H1 (cell line): Measurements from ENCODE around the gene ATG9B. TPM values are rescaled to one million over a fixed set of nuclear protein-coding genes. Genes with fewer than 3 reads are reported as not detected.

ENCODE experiments used
- CREB1 ChIP-seq: IDR thresholded peaks from 2 replicates; pipeline ENCODE4 v1.6.1; 2012; ENCODE audit warnings: inconsistent platforms
- HDAC6 ChIP-seq: IDR thresholded peaks from one replicate; pipeline ENCODE4 v1.7.1; 2012; ENCODE audit warnings: low read depth, mild to moderate bottlenecking, inconsistent platforms, low read length, moderate library complexity
- JUN ChIP-seq: IDR thresholded peaks from 2 replicates; pipeline ENCODE4 v1.6.1; 2011; ENCODE audit warnings: low read depth, mild to moderate bottlenecking, improper control_type of control experiment, low read length
- KDM5A ChIP-seq: fragments of 200-600 bp; IDR thresholded peaks from 2 replicates; pipeline ENCODE4 v1.7.1; 2012; ENCODE audit warnings: mild to moderate bottlenecking, low read length, inconsistent platforms, mixed read lengths
- NRF1 ChIP-seq: IDR thresholded peaks from 2 replicates; pipeline ENCODE4 v1.6.1; 2011; ENCODE audit warnings: mild to moderate bottlenecking, low read depth, low read length, improper control_type of control experiment
- RAD21 ChIP-seq, 2 experiments: IDR thresholded peaks in 1 of 2; conservative IDR thresholded peaks in 1 of 2; 2 replicates each; pipeline ENCODE4 v1.6.1; 2011; ENCODE audit warnings: low read depth in 2 of 2, low read length in 2 of 2, improper control_type of control experiment in 1 of 2, inconsistent platforms in 1 of 2, mild to moderate bottlenecking in 1 of 2, moderate library complexity in 1 of 2
- RNF2 ChIP-seq: fragments of 200-900, 300-1000 bp; sonication (generic); IDR thresholded peaks from 2 replicates; pipeline ENCODE4 v1.7.1; 2016; ENCODE audit warnings: borderline replicate concordance, low read depth, mild to moderate bottlenecking, antibody characterized with exemption, low read length; ENCODE audit not compliant: poor library complexity, severe bottlenecking; ENCODE audit errors: missing control alignments
- SP1 ChIP-seq: IDR thresholded peaks from 2 replicates; pipeline ENCODE4 v1.6.1; 2011; ENCODE audit warnings: low read depth, low read length
- SP2 ChIP-seq: IDR thresholded peaks from 2 replicates; pipeline ENCODE4 v1.6.1; 2012; ENCODE audit warnings: mild to moderate bottlenecking, low read length, inconsistent platforms
- polyA plus RNA-seq, 7 experiments: library from polyadenylated mRNA; depleted of rRNA in 3 of 7; stranded (reverse) in 5 of 7; unstranded in 2 of 7; fragments of >200 nt in 5 of 7; fragments of 200-250 nt in 2 of 7; gene quantifications; 1 replicate in 5 of 7; 2 replicates in 1 of 7; 4 replicates in 1 of 7; pipeline versions ENCODE4 v1.2.1 to v1.2.3, GENCODE V29; 2011 to 2013; ENCODE audit warnings: missing spikeins in 2 of 7, mixed read lengths in 2 of 7
- total RNA-seq: library from RNA; stranded (reverse); fragmentation: NEBNext Ultra II Directional; extraction: Animal tissue kit (Norgen Biotek cat#: 25700); gene quantifications from 2 replicates; pipeline ENCODE4 v1.2.1, GENCODE V29; 2021
- TF ChIP-seq, protein P1 (sequence below): IDR thresholded peaks from 2 replicates; pipeline ENCODE4 v1.6.1; 2012; ENCODE audit warnings: inconsistent platforms
- TF ChIP-seq, protein P2 (sequence below): fragments of 300-600 bp; sonication (generic); IDR thresholded peaks from 2 replicates; pipeline ENCODE4 v1.7.1; 2012; ENCODE audit warnings: low read length, moderate library complexity, mild to moderate bottlenecking, inconsistent platforms; ENCODE audit not compliant: insufficient replicate concordance

The ATG9B gene
- total and polyA plus RNA-seq, 2 of the 8 experiments (the other 6 are each of a cell fraction or from before 2014, with no cell fraction given) = 1.4 to 2.3 TPM

DNA sequence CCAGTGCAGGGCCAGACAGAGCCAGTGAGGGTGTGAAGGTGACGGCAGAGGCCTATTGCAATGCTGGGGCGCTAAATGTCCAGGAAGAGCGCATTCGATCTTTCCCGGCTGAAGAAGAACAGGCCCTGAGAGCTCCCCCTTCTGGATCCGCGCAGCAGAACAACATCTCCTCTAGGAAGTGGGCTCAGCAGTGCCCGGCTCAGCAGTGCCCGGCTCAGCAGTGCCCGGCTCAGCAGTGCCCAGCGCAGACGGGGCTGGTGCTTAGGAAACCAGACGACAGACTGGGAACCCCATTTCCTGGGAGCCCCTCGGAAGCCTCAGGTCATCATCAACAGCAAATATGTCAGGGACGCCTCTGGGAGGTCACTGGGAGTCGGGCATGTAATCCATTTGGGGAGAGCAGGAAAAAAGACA, 38.2 kb downstream of the ATG9B start (continued):
- TF ChIP-seq KDM5A (no peak), RAD21 (IDR thresholded peaks at IDR 0.05 in 1 of 2, conservative IDR thresholded peaks at IDR 0.05 in 1 of 2; ENCODE audit: low read depth in 2 of 2, low read length in 2 of 2) (peak; percentile 62 to 78), RNF2 (no peak), NRF1 (no peak), HDAC6 (no peak), SP2 (no peak), JUN (no peak), SP1 (no peak), CREB1 (no peak)
- TF ChIP-seq, protein P1, sequence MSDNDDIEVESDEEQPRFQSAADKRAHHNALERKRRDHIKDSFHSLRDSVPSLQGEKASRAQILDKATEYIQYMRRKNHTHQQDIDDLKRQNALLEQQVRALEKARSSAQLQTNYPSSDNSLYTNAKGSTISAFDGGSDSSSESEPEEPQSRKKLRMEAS = 0 out of 2 replicates have a peak, but pooled peaks have one; percentile 12
- TF ChIP-seq, protein P2, sequence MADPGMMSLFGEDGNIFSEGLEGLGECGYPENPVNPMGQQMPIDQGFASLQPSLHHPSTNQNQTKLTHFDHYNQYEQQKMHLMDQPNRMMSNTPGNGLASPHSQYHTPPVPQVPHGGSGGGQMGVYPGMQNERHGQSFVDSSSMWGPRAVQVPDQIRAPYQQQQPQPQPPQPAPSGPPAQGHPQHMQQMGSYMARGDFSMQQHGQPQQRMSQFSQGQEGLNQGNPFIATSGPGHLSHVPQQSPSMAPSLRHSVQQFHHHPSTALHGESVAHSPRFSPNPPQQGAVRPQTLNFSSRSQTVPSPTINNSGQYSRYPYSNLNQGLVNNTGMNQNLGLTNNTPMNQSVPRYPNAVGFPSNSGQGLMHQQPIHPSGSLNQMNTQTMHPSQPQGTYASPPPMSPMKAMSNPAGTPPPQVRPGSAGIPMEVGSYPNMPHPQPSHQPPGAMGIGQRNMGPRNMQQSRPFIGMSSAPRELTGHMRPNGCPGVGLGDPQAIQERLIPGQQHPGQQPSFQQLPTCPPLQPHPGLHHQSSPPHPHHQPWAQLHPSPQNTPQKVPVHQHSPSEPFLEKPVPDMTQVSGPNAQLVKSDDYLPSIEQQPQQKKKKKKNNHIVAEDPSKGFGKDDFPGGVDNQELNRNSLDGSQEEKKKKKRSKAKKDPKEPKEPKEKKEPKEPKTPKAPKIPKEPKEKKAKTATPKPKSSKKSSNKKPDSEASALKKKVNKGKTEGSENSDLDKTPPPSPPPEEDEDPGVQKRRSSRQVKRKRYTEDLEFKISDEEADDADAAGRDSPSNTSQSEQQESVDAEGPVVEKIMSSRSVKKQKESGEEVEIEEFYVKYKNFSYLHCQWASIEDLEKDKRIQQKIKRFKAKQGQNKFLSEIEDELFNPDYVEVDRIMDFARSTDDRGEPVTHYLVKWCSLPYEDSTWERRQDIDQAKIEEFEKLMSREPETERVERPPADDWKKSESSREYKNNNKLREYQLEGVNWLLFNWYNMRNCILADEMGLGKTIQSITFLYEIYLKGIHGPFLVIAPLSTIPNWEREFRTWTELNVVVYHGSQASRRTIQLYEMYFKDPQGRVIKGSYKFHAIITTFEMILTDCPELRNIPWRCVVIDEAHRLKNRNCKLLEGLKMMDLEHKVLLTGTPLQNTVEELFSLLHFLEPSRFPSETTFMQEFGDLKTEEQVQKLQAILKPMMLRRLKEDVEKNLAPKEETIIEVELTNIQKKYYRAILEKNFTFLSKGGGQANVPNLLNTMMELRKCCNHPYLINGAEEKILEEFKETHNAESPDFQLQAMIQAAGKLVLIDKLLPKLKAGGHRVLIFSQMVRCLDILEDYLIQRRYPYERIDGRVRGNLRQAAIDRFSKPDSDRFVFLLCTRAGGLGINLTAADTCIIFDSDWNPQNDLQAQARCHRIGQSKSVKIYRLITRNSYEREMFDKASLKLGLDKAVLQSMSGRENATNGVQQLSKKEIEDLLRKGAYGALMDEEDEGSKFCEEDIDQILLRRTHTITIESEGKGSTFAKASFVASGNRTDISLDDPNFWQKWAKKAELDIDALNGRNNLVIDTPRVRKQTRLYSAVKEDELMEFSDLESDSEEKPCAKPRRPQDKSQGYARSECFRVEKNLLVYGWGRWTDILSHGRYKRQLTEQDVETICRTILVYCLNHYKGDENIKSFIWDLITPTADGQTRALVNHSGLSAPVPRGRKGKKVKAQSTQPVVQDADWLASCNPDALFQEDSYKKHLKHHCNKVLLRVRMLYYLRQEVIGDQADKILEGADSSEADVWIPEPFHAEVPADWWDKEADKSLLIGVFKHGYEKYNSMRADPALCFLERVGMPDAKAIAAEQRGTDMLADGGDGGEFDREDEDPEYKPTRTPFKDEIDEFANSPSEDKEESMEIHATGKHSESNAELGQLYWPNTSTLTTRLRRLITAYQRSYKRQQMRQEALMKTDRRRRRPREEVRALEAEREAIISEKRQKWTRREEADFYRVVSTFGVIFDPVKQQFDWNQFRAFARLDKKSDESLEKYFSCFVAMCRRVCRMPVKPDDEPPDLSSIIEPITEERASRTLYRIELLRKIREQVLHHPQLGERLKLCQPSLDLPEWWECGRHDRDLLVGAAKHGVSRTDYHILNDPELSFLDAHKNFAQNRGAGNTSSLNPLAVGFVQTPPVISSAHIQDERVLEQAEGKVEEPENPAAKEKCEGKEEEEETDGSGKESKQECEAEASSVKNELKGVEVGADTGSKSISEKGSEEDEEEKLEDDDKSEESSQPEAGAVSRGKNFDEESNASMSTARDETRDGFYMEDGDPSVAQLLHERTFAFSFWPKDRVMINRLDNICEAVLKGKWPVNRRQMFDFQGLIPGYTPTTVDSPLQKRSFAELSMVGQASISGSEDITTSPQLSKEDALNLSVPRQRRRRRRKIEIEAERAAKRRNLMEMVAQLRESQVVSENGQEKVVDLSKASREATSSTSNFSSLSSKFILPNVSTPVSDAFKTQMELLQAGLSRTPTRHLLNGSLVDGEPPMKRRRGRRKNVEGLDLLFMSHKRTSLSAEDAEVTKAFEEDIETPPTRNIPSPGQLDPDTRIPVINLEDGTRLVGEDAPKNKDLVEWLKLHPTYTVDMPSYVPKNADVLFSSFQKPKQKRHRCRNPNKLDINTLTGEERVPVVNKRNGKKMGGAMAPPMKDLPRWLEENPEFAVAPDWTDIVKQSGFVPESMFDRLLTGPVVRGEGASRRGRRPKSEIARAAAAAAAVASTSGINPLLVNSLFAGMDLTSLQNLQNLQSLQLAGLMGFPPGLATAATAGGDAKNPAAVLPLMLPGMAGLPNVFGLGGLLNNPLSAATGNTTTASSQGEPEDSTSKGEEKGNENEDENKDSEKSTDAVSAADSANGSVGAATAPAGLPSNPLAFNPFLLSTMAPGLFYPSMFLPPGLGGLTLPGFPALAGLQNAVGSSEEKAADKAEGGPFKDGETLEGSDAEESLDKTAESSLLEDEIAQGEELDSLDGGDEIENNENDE = no peak
